ENCODE results near the gene CTIF.
"Not testable (repeated sequence)": the region's sequence is repeated elsewhere in the genome, so short reads cannot be mapped to it uniquely, and the experiment has no call there.

- not testable (repeated sequence) for TF ChIP-seq CTCF (conservative IDR thresholded peaks at IDR 0.05; ENCODE audit: low read depth in 2 of 2); POLR2AphosphoS5 (IDR thresholded peaks at IDR 0.05; ENCODE audit: low read depth); REST (IDR thresholded peaks at IDR 0.05; ENCODE audit: unreplicated experiment); EZH2 (IDR thresholded peaks at IDR 0.05; ENCODE audit: low read depth, unreplicated experiment); CREB1 (CRISPR knock-in tag; IDR thresholded peaks at IDR 0.05; ENCODE audit: low read depth); EZH2phosphoT487 (IDR thresholded peaks at IDR 0.05; ENCODE audit: unreplicated experiment); ZNF114 (CRISPR knock-in tag; IDR thresholded peaks at IDR 0.05); STAT1 (IDR thresholded peaks at IDR 0.05; ENCODE audit: unreplicated experiment); ETS1 (IDR thresholded peaks at IDR 0.05); ZNF331 (CRISPR knock-in tag; IDR thresholded peaks at IDR 0.05; ENCODE audit: low read depth)
Observed at GRCh38 chr18:48870926-48871325, 332.1 kb downstream of the CTIF start.
